HEK293T (cell line): ENCODE results near the gene SETD1B.

Source experiments
- CTCF ChIA-PET: fragments of 350-600 bp; formaldehyde crosslinking; extraction: SDS; loops from one replicate; lab custom pipeline; 2021; ENCODE audit warnings: antibody characterized with exemption, inconsistent platforms; lab: Yijun Ruan, JAX
- POLR2A ChIA-PET: fragments of 350-600 bp; formaldehyde crosslinking; extraction: SDS; loops from one replicate; lab custom pipeline; 2020; ENCODE audit warnings: antibody characterized with exemption, inconsistent platforms; lab: Yijun Ruan, JAX
- DNase-seq: peaks from one replicate; pipeline ENCODE4 v3.0.0; 2012; ENCODE audit warnings: mixed read lengths; ENCODE audit errors: extremely low spot score
- ARNT ChIP-seq: fragments of 450-650 bp; IDR thresholded peaks from 2 replicates; pipeline ENCODE4 v1.6.1; 2017; ENCODE audit warnings: mild to moderate bottlenecking
- BHLHE40 ChIP-seq: fragments of 450-650 bp; IDR thresholded peaks from 2 replicates; pipeline ENCODE4 v1.6.1; 2016; ENCODE audit warnings: mild to moderate bottlenecking, moderate library complexity, borderline replicate concordance
- CTBP1 ChIP-seq: fragments of 450-650 bp; IDR thresholded peaks from 2 replicates; pipeline ENCODE4 v1.6.1; 2016; ENCODE audit warnings: borderline replicate concordance
- ELF4 ChIP-seq: fragments of 450-650 bp; IDR thresholded peaks from 2 replicates; pipeline ENCODE4 v1.6.1; 2017; ENCODE audit warnings: antibody characterized with exemption
- FOXA1 ChIP-seq: fragments of 450-650 bp; IDR thresholded peaks from 2 replicates; pipeline ENCODE4 v1.6.1; 2016; ENCODE audit warnings: mild to moderate bottlenecking
- FOXK2 ChIP-seq: fragments of 450-650 bp; IDR thresholded peaks from 2 replicates; pipeline ENCODE4 v1.6.1; 2016; ENCODE audit warnings: mild to moderate bottlenecking
- FOXM1 ChIP-seq: fragments of 450-650 bp; IDR thresholded peaks from 2 replicates; pipeline ENCODE4 v1.6.1; 2017; ENCODE audit warnings: mild to moderate bottlenecking, borderline replicate concordance
- HDGF ChIP-seq: fragments of 450-650 bp; IDR thresholded peaks from 2 replicates; pipeline ENCODE4 v1.6.1; 2017; ENCODE audit warnings: antibody characterized with exemption, borderline replicate concordance
- L3MBTL2 ChIP-seq: fragments of 450-650 bp; conservative IDR thresholded peaks from 2 replicates; pipeline ENCODE4 v1.6.1; 2016; ENCODE audit warnings: mild to moderate bottlenecking
- LEF1 ChIP-seq: fragments of 450-650 bp; IDR thresholded peaks from 2 replicates; pipeline ENCODE4 v1.6.1; 2017; ENCODE audit warnings: mild to moderate bottlenecking, borderline replicate concordance
- NFRKB ChIP-seq: fragments of 450-650 bp; IDR thresholded peaks from 2 replicates; pipeline ENCODE4 v1.6.1; 2016; ENCODE audit warnings: mild to moderate bottlenecking, moderate library complexity
- SP1 ChIP-seq: fragments of 450-650 bp; IDR thresholded peaks from 2 replicates; pipeline ENCODE4 v1.6.1; 2017
- SUZ12 ChIP-seq: fragments of 450-650 bp; IDR thresholded peaks from 2 replicates; pipeline ENCODE4 v1.6.1; 2016; ENCODE audit warnings: mild to moderate bottlenecking
- TARDBP ChIP-seq: fragments of 450-650 bp; IDR thresholded peaks from 2 replicates; pipeline ENCODE4 v1.6.1; 2016
- ZNF384 ChIP-seq: fragments of 450-650 bp; IDR thresholded peaks from 2 replicates; pipeline ENCODE4 v1.6.1; 2016
- TF ChIP-seq, protein P1 (sequence below): fragments of 450-650 bp; IDR thresholded peaks from 2 replicates; pipeline ENCODE4 v1.6.1; 2016

Gene SETD1B

DNA sequence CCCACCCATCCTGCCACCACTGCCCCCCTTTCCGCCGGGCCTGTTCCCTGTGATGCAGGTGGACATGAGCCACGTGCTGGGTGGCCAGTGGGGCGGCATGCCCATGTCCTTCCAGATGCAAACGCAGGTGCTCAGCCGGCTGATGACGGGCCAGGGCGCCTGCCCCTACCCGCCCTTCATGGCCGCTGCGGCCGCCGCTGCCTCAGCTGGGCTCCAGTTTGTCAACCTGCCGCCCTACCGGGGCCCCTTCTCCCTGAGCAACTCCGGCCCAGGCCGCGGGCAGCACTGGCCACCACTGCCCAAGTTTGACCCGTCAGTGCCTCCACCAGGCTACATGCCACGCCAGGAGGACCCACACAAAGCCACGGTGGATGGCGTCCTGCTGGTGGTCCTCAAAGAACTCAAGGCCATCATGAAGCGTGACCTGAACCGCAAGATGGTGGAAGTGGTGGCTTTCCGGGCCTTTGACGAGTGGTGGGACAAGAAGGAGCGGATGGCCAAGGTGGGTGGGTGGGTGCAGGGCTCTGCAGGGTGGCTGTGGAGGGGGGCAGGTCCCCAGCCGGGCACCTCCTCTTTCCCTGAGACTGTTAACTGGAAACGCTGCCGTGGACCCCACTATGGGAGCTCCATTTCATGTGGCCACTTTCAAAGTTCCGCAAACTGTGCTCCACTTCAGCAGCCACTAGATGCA, 10.8 kb downstream of the SETD1B start:
- DNase-seq: no peak
- POLR2A ChIA-PET: no interaction called here
- CTCF ChIA-PET: interaction anchor here (3.4 kb wide), 1 partner anchor 20 kb away, joined by 19 read pairs; the partner anchor contains the start of gene RHOF
- TF ChIP-seq HDGF: no peak
- TF ChIP-seq ZNF384: no peak
- TF ChIP-seq SP1: no peak
- TF ChIP-seq ARNT: no peak
- no peak for TF ChIP-seq NFRKB
- no peak for TF ChIP-seq ELF4
- TF ChIP-seq SUZ12: no peak
- TF ChIP-seq L3MBTL2: no peak
- no peak for TF ChIP-seq FOXM1
- no peak for TF ChIP-seq FOXK2
- no peak for TF ChIP-seq FOXA1
- TF ChIP-seq CTBP1: no peak

DNA sequence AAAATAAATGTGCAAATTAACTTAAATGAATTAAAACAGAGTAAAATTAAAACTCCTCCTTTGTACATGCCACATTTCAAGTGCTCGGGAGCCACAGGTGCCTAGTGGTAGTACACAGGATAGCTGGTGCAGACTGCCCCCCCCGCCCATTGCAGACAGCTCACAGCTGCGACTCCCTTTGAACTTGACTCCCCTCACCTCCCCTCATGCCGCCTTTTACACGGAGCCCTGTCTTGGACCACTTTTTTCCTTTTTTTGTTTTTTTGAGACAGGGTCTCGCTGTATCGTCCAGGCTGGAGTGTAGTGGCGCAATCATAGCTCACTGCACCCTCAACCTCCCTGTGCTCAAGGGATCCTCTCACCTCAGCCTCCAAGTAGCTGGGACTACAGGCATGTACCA, 11.5 kb downstream of the SETD1B start:
- ChIA-PET POLR2A (no interaction called here), CTCF (interaction anchor here (0.7 to 3.4 kb wide), 2 partner anchors 8 to 21 kb away, joined by 3 to 19 read pairs; partner anchors contain the start of gene RHOF)
- no peak for DNase-seq
- TF ChIP-seq ELF4 (no peak), ARNT (no peak), L3MBTL2 (no peak), ZNF384 (no peak)

DNA sequence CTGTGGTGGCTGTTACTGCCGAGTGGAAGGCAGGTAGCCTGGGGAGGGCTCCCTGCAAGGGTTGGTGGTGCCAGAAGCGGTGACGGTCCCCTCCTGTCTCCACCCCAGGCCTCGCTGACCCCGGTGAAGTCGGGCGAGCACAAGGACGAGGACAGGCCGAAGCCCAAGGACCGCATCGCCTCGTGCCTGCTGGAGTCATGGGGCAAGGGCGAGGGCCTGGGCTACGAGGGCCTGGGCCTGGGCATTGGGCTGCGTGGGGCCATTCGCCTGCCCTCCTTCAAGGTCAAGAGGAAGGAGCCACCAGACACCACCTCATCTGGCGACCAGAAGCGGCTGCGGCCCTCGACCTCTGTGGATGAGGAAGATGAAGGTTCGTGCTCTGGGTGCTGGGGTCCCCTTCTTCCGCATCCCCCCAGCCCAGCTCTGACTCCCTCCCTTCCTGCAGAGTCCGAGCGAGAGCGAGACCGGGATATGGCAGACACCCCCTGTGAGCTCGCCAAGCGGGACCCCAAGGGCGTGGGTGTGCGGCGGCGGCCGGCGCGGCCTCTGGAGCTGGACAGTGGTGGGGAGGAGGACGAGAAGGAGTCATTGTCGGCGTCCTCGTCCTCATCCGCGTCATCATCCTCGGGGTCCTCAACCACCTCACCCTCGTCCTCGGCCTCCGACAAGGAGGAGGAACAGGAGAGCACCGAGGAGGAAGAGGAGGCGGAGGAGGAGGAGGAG, 13.3 kb downstream of the SETD1B start:
- no peak for TF ChIP-seq LEF1
- TF ChIP-seq, protein P1, sequence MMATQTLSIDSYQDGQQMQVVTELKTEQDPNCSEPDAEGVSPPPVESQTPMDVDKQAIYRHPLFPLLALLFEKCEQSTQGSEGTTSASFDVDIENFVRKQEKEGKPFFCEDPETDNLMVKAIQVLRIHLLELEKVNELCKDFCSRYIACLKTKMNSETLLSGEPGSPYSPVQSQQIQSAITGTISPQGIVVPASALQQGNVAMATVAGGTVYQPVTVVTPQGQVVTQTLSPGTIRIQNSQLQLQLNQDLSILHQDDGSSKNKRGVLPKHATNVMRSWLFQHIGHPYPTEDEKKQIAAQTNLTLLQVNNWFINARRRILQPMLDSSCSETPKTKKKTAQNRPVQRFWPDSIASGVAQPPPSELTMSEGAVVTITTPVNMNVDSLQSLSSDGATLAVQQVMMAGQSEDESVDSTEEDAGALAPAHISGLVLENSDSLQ: no peak
- no peak for TF ChIP-seq SP1
- no peak for TF ChIP-seq FOXA1
- no peak for TF ChIP-seq SUZ12
- TF ChIP-seq ELF4: no peak
- no peak for TF ChIP-seq BHLHE40
- TF ChIP-seq HDGF: no peak
- TF ChIP-seq ZNF384: no peak
- TF ChIP-seq L3MBTL2: no peak
- TF ChIP-seq ARNT: no peak
- no peak for TF ChIP-seq FOXM1
- no peak for TF ChIP-seq CTBP1
- no peak for TF ChIP-seq TARDBP
- no peak for TF ChIP-seq FOXK2
- no peak for TF ChIP-seq NFRKB
- ChIA-PET CTCF (interaction anchor here (1.1 to 3.4 kb wide), 2 partner anchors 23 to 71 kb away, joined by 3 to 19 read pairs; partner anchors contain the start of genes PSMD9 and RHOF), POLR2A (interaction anchor here (1.1 kb wide), 1 partner anchor 23 kb away, joined by 4 read pairs; no protein-coding TSS in a partner anchor)
- DNase-seq: no peak

DNA sequence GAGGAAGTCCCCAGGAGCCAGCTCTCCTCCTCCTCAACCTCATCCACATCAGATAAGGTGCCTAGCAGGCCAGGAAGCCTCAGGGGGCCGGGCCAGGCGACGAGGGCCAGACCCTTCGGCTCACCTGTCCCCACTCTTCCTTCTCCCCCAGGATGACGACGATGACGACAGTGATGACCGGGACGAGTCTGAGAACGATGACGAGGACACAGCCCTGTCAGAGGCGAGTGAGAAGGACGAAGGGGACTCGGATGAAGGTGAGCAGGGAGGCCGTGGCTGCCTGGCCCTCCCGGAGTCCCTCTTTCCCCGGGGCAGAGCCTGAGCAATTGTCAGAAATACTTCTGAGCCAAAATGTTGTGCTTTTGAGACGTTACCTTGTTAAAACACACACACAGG, 13.8 kb downstream of the SETD1B start:
- no peak for DNase-seq
- ChIA-PET POLR2A (no interaction called here), CTCF (interaction anchor here (3.4 kb wide), 1 partner anchor 23 kb away, joined by 19 read pairs; the partner anchor contains the start of gene RHOF)
- TF ChIP-seq BHLHE40 (no peak), FOXM1 (no peak), LEF1 (no peak), SP1 (no peak), TARDBP (no peak), FOXA1 (no peak), HDGF (no peak), L3MBTL2 (no peak), ARNT (no peak), NFRKB (no peak)
- TF ChIP-seq, protein P1: no peak

DNA sequence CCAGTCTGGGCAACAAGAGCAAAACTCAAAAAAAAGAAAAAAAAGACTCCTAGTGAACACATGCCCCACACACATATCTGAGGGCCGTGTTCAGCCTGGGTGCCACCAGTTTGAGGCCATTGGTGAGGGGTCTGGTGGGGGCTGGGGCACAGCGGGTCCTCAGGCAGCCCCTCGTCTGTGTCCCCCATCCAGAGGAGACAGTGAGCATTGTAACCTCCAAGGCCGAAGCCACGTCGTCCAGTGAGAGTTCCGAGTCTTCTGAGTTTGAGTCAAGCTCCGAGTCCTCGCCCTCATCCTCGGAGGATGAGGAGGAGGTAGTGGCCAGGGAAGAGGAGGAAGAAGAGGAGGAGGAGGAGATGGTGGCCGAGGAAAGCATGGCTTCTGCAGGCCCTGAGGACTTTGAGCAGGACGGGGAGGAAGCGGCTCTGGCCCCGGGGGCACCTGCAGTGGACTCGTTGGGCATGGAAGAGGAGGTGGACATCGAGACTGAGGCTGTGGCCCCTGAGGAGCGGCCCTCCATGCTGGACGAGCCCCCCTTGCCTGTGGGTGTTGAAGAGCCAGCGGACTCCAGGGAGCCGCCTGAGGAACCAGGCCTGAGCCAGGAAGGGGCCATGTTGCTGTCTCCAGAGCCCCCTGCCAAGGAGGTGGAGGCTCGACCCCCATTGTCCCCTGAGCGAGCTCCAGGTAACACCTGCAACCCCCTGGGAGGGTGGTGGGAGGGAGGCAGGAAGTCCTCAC, 15.6 kb downstream of the SETD1B start:
- CTCF ChIA-PET: no interaction called here
- DNase-seq: no peak
- TF ChIP-seq LEF1 (no peak), FOXM1 (no peak), CTBP1 (no peak), SUZ12 (no peak), ARNT (no peak)
- POLR2A ChIA-PET: no interaction called here

DNA sequence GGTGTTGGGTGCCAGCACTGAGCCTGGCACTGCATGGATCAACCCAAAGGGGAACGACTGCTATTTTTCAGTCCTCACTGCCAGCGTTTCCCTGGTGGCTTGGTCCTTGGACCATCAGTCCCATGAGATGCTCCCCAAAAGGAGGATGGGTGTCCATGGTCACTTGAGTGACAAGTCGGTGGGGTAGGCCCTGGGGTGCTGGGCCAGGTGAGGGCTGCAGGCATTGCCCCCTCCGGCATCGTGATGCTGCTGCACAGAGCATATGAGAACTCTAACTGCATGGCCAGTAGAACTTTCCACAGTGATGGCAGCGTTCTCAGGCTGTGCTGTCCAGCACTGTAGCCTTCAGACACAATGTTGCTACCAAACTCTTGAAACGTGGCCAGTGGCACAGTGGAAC, 16.2 kb downstream of the SETD1B start:
- ChIA-PET POLR2A (no interaction called here), CTCF (no interaction called here)
- DNase-seq: no peak
- TF ChIP-seq FOXK2 (no peak), ELF4 (no peak), FOXA1 (no peak), HDGF (no peak), LEF1 (no peak), TARDBP (no peak)
- TF ChIP-seq, protein P1: no peak
